H1 (cell line): Measurements from ENCODE around the gene ATP11A. TPM values are rescaled to one million over a fixed set of nuclear protein-coding genes. Genes with fewer than 3 reads are reported as not detected.

ENCODE experiments used
- CTCF ChIA-PET: fragments of 300-600 bp; sonication (Branson Sonifier 250); formaldehyde crosslinking; loops from one replicate; lab custom pipeline; 2021; ENCODE audit not compliant: partially characterized antibody; lab: Charles Lee
- POLR2A ChIA-PET: fragments of 300-600 bp; sonication (Branson Sonifier 250); formaldehyde crosslinking; loops from one replicate; lab custom pipeline; 2021; ENCODE audit warnings: inconsistent platforms; ENCODE audit not compliant: partially characterized antibody; lab: Charles Lee
- DNase-seq, 2 experiments: peaks; one replicate each; pipeline versions ENCODE4 v3.0.0 to v3.0.0-alpha.2; 2010 to 2022; ENCODE audit warnings: low spot score in 2 of 2, low read depth in 1 of 2, mixed read lengths in 1 of 2
- FAIRE-seq: peaks from 2 replicates; lab custom pipeline; 2011; peaks lifted over from hg19 to GRCh38; lab: Jason Lieb, UNC
- H2AFZ ChIP-seq: 2 replicates; pipeline ENCODE4 v1.8.1; 2012; ENCODE audit warnings: low read length, inconsistent platforms
- H2AK5ac ChIP-seq: 2 replicates; pipeline ENCODE4 v1.6.1; 2013; ENCODE audit warnings: low read depth, low read length
- H2BK120ac ChIP-seq: replicated peaks from 2 replicates; pipeline ENCODE3; 2013; ENCODE audit warnings: low read depth, low read length, inconsistent platforms
- H2BK12ac ChIP-seq: 2 replicates; pipeline ENCODE4 v1.6.1; 2013; ENCODE audit warnings: low read depth, low read length
- H2BK15ac ChIP-seq: 2 replicates; pipeline ENCODE4 v1.6.1; 2013; ENCODE audit warnings: low read length
- H2BK20ac ChIP-seq: 2 replicates; pipeline ENCODE4 v1.6.1; 2013; ENCODE audit warnings: low read length
- H2BK5ac ChIP-seq: 2 replicates; pipeline ENCODE4 v1.6.1; 2013; ENCODE audit warnings: low read depth, low read length
- H3K14ac ChIP-seq: 2 replicates; pipeline ENCODE4 v1.6.1; 2013; ENCODE audit warnings: inconsistent platforms; ENCODE audit not compliant: insufficient read length
- H3K18ac ChIP-seq: 2 replicates; pipeline ENCODE4 v1.6.1; 2013; ENCODE audit warnings: low read length; ENCODE audit errors: extremely low read depth
- H3K23ac ChIP-seq: 2 replicates; pipeline ENCODE4 v1.6.1; 2013; ENCODE audit warnings: inconsistent platforms; ENCODE audit not compliant: insufficient read length
- H3K23me2 ChIP-seq: 2 replicates; pipeline ENCODE4 v1.6.1; 2013; ENCODE audit warnings: low read depth, low read length
- H3K27ac ChIP-seq: 2 replicates; pipeline ENCODE4 v1.6.1; 2011; ENCODE audit warnings: low read depth, low read length, inconsistent platforms
- H3K27me3 ChIP-seq, 4 experiments: replicated peaks in 1 of 4; 1 replicate in 1 of 4; 2 replicates in 3 of 4; pipeline versions ENCODE4 v1.6.1 to v1.8.1; 2011 to 2013; ENCODE audit warnings: low read length in 3 of 4, mild to moderate bottlenecking in 3 of 4, inconsistent platforms in 2 of 4, mixed read lengths in 2 of 4, moderate library complexity in 1 of 4; ENCODE audit not compliant: control insufficient read depth in 3 of 4, insufficient read depth in 3 of 4; ENCODE audit errors: extremely low read depth in 1 of 4
- H3K36me3 ChIP-seq, 4 experiments: 2 replicates each; pipeline versions ENCODE4 v1.6.1 to v1.8.1; 2011 to 2013; ENCODE audit warnings: mild to moderate bottlenecking in 4 of 4, low read length in 3 of 4, moderate library complexity in 2 of 4, control low read depth in 1 of 4, inconsistent platforms in 1 of 4; ENCODE audit not compliant: insufficient read depth in 4 of 4, control insufficient read depth in 2 of 4
- H3K4ac ChIP-seq: replicated peaks from 2 replicates; pipeline ENCODE3; 2013; ENCODE audit warnings: low read length, low read depth, mixed read lengths, inconsistent platforms; ENCODE audit not compliant: insufficient read length
- H3K4me1 ChIP-seq, 4 experiments: replicated peaks in 1 of 4; 1 replicate in 1 of 4; 2 replicates in 3 of 4; pipeline versions ENCODE4 v1.6.1 to v1.8.1; 2011 to 2013; ENCODE audit warnings: low read length in 3 of 4, inconsistent platforms in 2 of 4, mixed read lengths in 1 of 4; ENCODE audit not compliant: insufficient read depth in 4 of 4, control insufficient read depth in 3 of 4
- H3K4me2 ChIP-seq, 2 experiments: 2 replicates each; pipeline versions ENCODE4 v1.6.1 to v1.8.1; 2011 to 2013; ENCODE audit warnings: low read depth in 2 of 2, low read length in 2 of 2, control low read depth in 1 of 2, inconsistent platforms in 1 of 2, mild to moderate bottlenecking in 1 of 2; ENCODE audit not compliant: insufficient read depth in 1 of 2
- H3K4me3 ChIP-seq, 4 experiments: fragments of 200-600, 300-600 bp in 1 of 4; sonication (generic), shearing (Covaris generic), sonication (Bioruptor Twin) in 1 of 4; 2 replicates each; pipeline versions ENCODE4 v1.5.1 to v1.8.1; 2011 to 2016; ENCODE audit warnings: low read length in 4 of 4, low read depth in 3 of 4, control low read depth in 2 of 4, inconsistent platforms in 2 of 4, mild to moderate bottlenecking in 2 of 4, mixed read lengths in 1 of 4, moderate library complexity in 1 of 4; ENCODE audit not compliant: insufficient read depth in 2 of 4; ENCODE audit errors: extremely low read depth in 1 of 4
- H3K56ac ChIP-seq: replicated peaks from 2 replicates; pipeline ENCODE3; 2013; ENCODE audit warnings: low read depth, mild to moderate bottlenecking, mixed read lengths, low read length, inconsistent platforms; ENCODE audit not compliant: insufficient read length
- H3K79me1 ChIP-seq: 2 replicates; pipeline ENCODE4 v1.6.1; 2013; ENCODE audit warnings: low read depth, low read length, control low read depth
- H3K79me2 ChIP-seq, 2 experiments: 2 replicates each; pipeline versions ENCODE4 v1.6.1 to v1.8.1; 2012 to 2013; ENCODE audit warnings: low read length in 2 of 2, mild to moderate bottlenecking in 2 of 2, inconsistent platforms in 1 of 2; ENCODE audit not compliant: insufficient read depth in 2 of 2, control insufficient read depth in 1 of 2
- H3K9ac ChIP-seq, 4 experiments: replicated peaks in 1 of 4; 1 replicate in 1 of 4; 2 replicates in 3 of 4; pipeline versions ENCODE4 v1.6.1 to v1.8.1; 2011 to 2013; ENCODE audit warnings: low read depth in 3 of 4, low read length in 3 of 4, control low read depth in 2 of 4, mild to moderate bottlenecking in 2 of 4, moderate library complexity in 2 of 4, inconsistent platforms in 1 of 4; ENCODE audit errors: extremely low read depth in 1 of 4
- H3K9me3 ChIP-seq, 2 experiments: 2 replicates each; pipeline versions ENCODE4 v1.6.1 to v1.8.1; 2012 to 2013; ENCODE audit warnings: mild to moderate bottlenecking in 2 of 2, moderate library complexity in 2 of 2, control low read depth in 1 of 2, inconsistent platforms in 1 of 2, low read depth in 1 of 2, low read length in 1 of 2, mixed read lengths in 1 of 2; ENCODE audit not compliant: insufficient read depth in 2 of 2
- H4K20me1 ChIP-seq, 2 experiments: replicated peaks in 1 of 2; 2 replicates each; pipeline versions ENCODE3 to v1.8.1; 2011 to 2013; ENCODE audit warnings: inconsistent platforms in 2 of 2, low read length in 2 of 2, mild to moderate bottlenecking in 1 of 2; ENCODE audit not compliant: insufficient read depth in 2 of 2, control insufficient read depth in 1 of 2
- H4K5ac ChIP-seq: 2 replicates; pipeline ENCODE4 v1.6.1; 2013; ENCODE audit warnings: low read length, low read depth, mixed read lengths, inconsistent platforms; ENCODE audit not compliant: insufficient read length
- H4K8ac ChIP-seq: 2 replicates; pipeline ENCODE4 v1.8.0; 2013; ENCODE audit warnings: mild to moderate bottlenecking, moderate library complexity, low read length, inconsistent platforms; ENCODE audit not compliant: insufficient read depth; ENCODE audit errors: extremely low read depth
- H4K91ac ChIP-seq: replicated peaks from 2 replicates; pipeline ENCODE3; 2013; ENCODE audit warnings: low read length, mixed read lengths, inconsistent platforms; ENCODE audit not compliant: insufficient read length
- BCL11A ChIP-seq, 2 experiments: IDR thresholded peaks; one replicate each; pipeline ENCODE4 v1.6.1; 2011; ENCODE audit warnings: low read depth in 2 of 2, low read length in 2 of 2, mild to moderate bottlenecking in 2 of 2
- WGBS, 2 experiments: shearing (Covaris generic) in 1 of 2; methylation state at CpG; one replicate each; pipeline versions ENCODE4 v1.1.6 to v1.1.7; 2013 to 2015; ENCODE audit warnings: low lambda C conversion rate in 2 of 2, mixed read lengths in 2 of 2, inconsistent platforms in 1 of 2, low coverage in 1 of 2, missing lambda C conversion rate in 1 of 2; ENCODE audit not compliant: insufficient replicate concordance in 2 of 2, insufficient coverage in 1 of 2, insufficient read length in 1 of 2; ENCODE audit errors: extremely low coverage in 1 of 2, missing lambda C conversion rate in 1 of 2; 5-methylcytosine and 5-hydroxymethylcytosine counted together
- polyA plus RNA-seq, 7 experiments: library from polyadenylated mRNA; depleted of rRNA in 3 of 7; stranded (reverse) in 5 of 7; unstranded in 2 of 7; fragments of >200 nt in 5 of 7; fragments of 200-250 nt in 2 of 7; gene quantifications; 1 replicate in 5 of 7; 2 replicates in 1 of 7; 4 replicates in 1 of 7; pipeline versions ENCODE4 v1.2.1 to v1.2.3, GENCODE V29; 2011 to 2013; ENCODE audit warnings: missing spikeins in 2 of 7, mixed read lengths in 2 of 7
- total RNA-seq: library from RNA; stranded (reverse); fragmentation: NEBNext Ultra II Directional; extraction: Animal tissue kit (Norgen Biotek cat#: 25700); gene quantifications from 2 replicates; pipeline ENCODE4 v1.2.1, GENCODE V29; 2021

The ATP11A gene
- total and polyA plus RNA-seq, 2 of the 8 experiments (the other 6 are each of a cell fraction or from before 2014, with no cell fraction given): 28.8 to 72.9 TPM

DNA sequence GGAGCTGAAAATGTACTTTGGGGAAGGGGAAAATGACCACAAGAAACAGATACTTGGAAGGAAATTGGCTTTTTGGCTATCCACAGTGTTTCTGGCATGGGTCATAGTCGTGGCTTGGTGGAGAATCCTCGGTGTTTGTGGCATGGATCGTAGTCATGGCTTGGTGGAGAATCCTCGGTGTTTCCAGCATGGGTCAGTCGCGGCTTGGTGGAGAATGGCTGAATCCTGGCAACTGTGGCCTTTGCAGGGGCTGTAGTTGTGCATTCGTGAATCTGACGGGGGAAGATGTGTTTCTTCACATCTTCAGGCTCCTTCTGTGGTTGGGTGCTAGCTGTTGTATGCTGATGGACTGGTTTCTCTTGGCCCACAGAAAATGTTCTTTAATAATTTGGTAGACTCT lies 217.4 kb downstream of the ATP11A start:
- Histone ChIP-seq H3K9ac (no peak overlapping the region), H3K4me1 (peaks cover 11 to 42% (median 24%) of the 10 kb centered on the region in 4 experiments), H3K27ac (no peak overlapping the region), H2BK120ac (no peak overlapping the region), H3K4ac (no peak overlapping the region), H4K91ac (no peak overlapping the region), H3K23me2 (no peaks in the 10 kb centered on the region; the same call in 1 of the 2 replicates), H2BK20ac (no peak overlapping the region; the same call in none of the 2 replicates), H4K20me1 (peaks cover 0 to 5% of the 10 kb centered on the region in 2 experiments), H3K18ac (0 out of 2 replicates have a peak overlapping the region, but pooled peaks have one; percentile 1), H3K9me3 (no peaks in the 10 kb centered on the region), H2BK5ac (no peak overlapping the region; the same call in 1 of the 2 replicates), H2BK15ac (no peak overlapping the region), H2BK12ac (0 out of 2 replicates have a peak overlapping the region, but pooled peaks have one; percentile 10), H3K23ac (no peak overlapping the region), H3K36me3 (peaks cover 0 to 14% (median 0%) of the 10 kb centered on the region in 4 experiments; a peak in 2 of 8 replicates), H4K5ac (no peak overlapping the region), H3K4me2 (no peak overlapping the region), H3K4me3 (no peak overlapping the region), H3K56ac (no peak overlapping the region), H3K79me2 (peaks cover 0 to 30% of the 10 kb centered on the region in 2 experiments; a peak in 2 of 4 replicates), H2AFZ (no peak overlapping the region), H3K79me1 (peaks cover 3% of the 10 kb centered on the region), H3K14ac (no peak overlapping the region), H4K8ac (no peak overlapping the region), H3K27me3 (no peaks in the 10 kb centered on the region), H2AK5ac (peak overlapping the region; percentile 84)
- 92% methylated on average over 8 of the region's 8 CpGs; no CpG with 5 or more reads in 1 of the 2 experiments for WGBS, 2 experiments
- no peak for TF ChIP-seq BCL11A (IDR thresholded peaks at IDR 0.05; ENCODE audit: low read depth in 2 of 2, low read length in 2 of 2)
- ChIA-PET POLR2A (interaction anchor here (1.4 to 5.9 kb wide), 3 partner anchors 11 to 17 kb away, joined by 3 to 44 read pairs (median 17); no protein-coding TSS in a partner anchor), CTCF (interaction anchor here (0.6 to 3.0 kb wide), 6 partner anchors 9 to 214 kb away, joined by 3 to 12 read pairs (median 6); no protein-coding TSS in a partner anchor)
- no peak for FAIRE-seq
- DNase-seq: no peak
